B cell (primary cell): ENCODE data around the gene KCNK18. TPM values are rescaled to one million over a fixed set of nuclear protein-coding genes. Genes with fewer than 3 reads are reported as not detected.

Experiments used
- ATAC-seq: fragments of 200-7000 bp; cut with Tn5 transposase; one replicate; pipeline ENCODE4 v1.10.0; 2021; ENCODE audit warnings: low read depth, mild to moderate bottlenecking, moderate number of reproducible peaks, moderate library complexity
- CTCF ChIA-PET: fragments of 350-600 bp; sonication (Branson Sonifier 250); formaldehyde crosslinking; loops from one replicate; lab custom pipeline; 2021; ENCODE audit warnings: antibody characterized with exemption, inconsistent platforms; lab: Charles Lee
- POLR2A ChIA-PET: fragments of 350-600 bp; sonication (Branson Sonifier 250); formaldehyde crosslinking; loops from one replicate; lab custom pipeline; 2021; ENCODE audit warnings: antibody characterized with exemption; lab: Charles Lee
- DNase-seq: peaks from one replicate; pipeline ENCODE4 v3.0.0; 2013
- H2AFZ ChIP-seq: 2 replicates; pipeline ENCODE4 v1.6.1; 2012; ENCODE audit warnings: mild to moderate bottlenecking, low read depth, low read length; ENCODE audit not compliant: insufficient read depth, poor library complexity, severe bottlenecking
- H3K27ac ChIP-seq, 2 donors: 1 replicate in 1 of 2; 2 replicates in 1 of 2; pipeline ENCODE4 v1.5.1; 2012 to 2013; ENCODE audit warnings: low read length in 2 of 2, mild to moderate bottlenecking in 2 of 2, moderate library complexity in 1 of 2
- H3K27me3 ChIP-seq, 4 experiments: fragments of 200-600 bp in 1 of 4; sonication (generic) in 1 of 4; replicated peaks in 1 of 4; 1 replicate in 2 of 4; 2 replicates in 2 of 4; pipeline versions ENCODE4 v1.6.1 to v1.7.0; 2013 to 2016; ENCODE audit warnings: low read length in 3 of 4, mild to moderate bottlenecking in 2 of 4, mixed read lengths in 1 of 4, moderate library complexity in 1 of 4; ENCODE audit not compliant: insufficient read depth in 4 of 4, control insufficient read depth in 3 of 4; ENCODE audit errors: control extremely low read depth in 1 of 4
- H3K36me3 ChIP-seq, 2 experiments: replicated peaks in 1 of 2; 1 replicate in 1 of 2; 2 replicates in 1 of 2; pipeline versions ENCODE4 v1.6.1 to v1.7.1; 2013; ENCODE audit warnings: low read length in 1 of 2; ENCODE audit not compliant: insufficient read depth in 2 of 2, control insufficient read depth in 1 of 2; ENCODE audit errors: control extremely low read depth in 1 of 2, extremely low read depth in 1 of 2
- H3K4me1 ChIP-seq, 2 donors: fragments of 200-600 bp in 1 of 2; sonication (generic) in 1 of 2; 1 replicate in 1 of 2; 2 replicates in 1 of 2; pipeline versions ENCODE4 v1.5.1 to v1.6.1; 2013 to 2017; ENCODE audit warnings: low read length in 2 of 2; ENCODE audit not compliant: control insufficient read depth in 2 of 2, insufficient read depth in 2 of 2
- H3K4me2 ChIP-seq: replicated peaks from 2 replicates; pipeline ENCODE3; 2012; ENCODE audit warnings: mild to moderate bottlenecking, low read depth, low read length; ENCODE audit not compliant: poor library complexity, severe bottlenecking
- H3K4me3 ChIP-seq, 5 experiments: fragments of 200-600 bp in 1 of 5; sonication (generic) in 1 of 5; 1 replicate in 3 of 5; 2 replicates in 2 of 5; pipeline versions ENCODE4 v1.5.1 to v1.7.0; 2011 to 2016; ENCODE audit warnings: low read length in 4 of 5, mild to moderate bottlenecking in 4 of 5, low read depth in 2 of 5, control low read depth in 1 of 5, moderate library complexity in 1 of 5; ENCODE audit not compliant: insufficient read depth in 1 of 5; ENCODE audit errors: control extremely low read depth in 1 of 5, extremely low read depth in 1 of 5
- H3K79me2 ChIP-seq: fragments of 200-600 bp; sonication (generic); one replicate; pipeline ENCODE4 v1.6.0; 2016; ENCODE audit warnings: low read length; ENCODE audit not compliant: control insufficient read depth, insufficient read depth
- H3K9ac ChIP-seq: fragments of 200-600 bp; sonication (generic); 2 replicates; pipeline ENCODE4 v1.6.1; 2017; ENCODE audit warnings: mild to moderate bottlenecking, low read length, moderate library complexity
- H3K9me3 ChIP-seq, 3 donors: one replicate each; pipeline versions ENCODE4 v1.6.1 to v1.7.1; 2013; ENCODE audit warnings: low read length in 2 of 3; ENCODE audit not compliant: control insufficient read depth in 2 of 3, insufficient read depth in 1 of 3; ENCODE audit errors: control extremely low read depth in 1 of 3
- H4K20me1 ChIP-seq: 2 replicates; pipeline ENCODE4 v1.6.0; 2012; ENCODE audit warnings: mild to moderate bottlenecking, low read length; ENCODE audit not compliant: insufficient read depth, control insufficient read depth, poor library complexity, severe bottlenecking
- H3K27ac Mint-ChIP-seq: one replicate; pipeline ENCODE4 v1.8.0; 2021; ENCODE audit warnings: mixed read lengths
- H3K27me3 Mint-ChIP-seq: one replicate; pipeline ENCODE4 v1.8.0; 2021; ENCODE audit warnings: mixed read lengths
- H3K4me1 Mint-ChIP-seq: one replicate; pipeline ENCODE4 v1.8.0; 2021; ENCODE audit warnings: mixed read lengths
- H3K4me3 Mint-ChIP-seq: one replicate; pipeline ENCODE4 v1.8.0; 2021; ENCODE audit warnings: mixed read lengths
- H3K9me3 Mint-ChIP-seq: one replicate; pipeline ENCODE4 v1.8.0; 2022; ENCODE audit warnings: mixed read lengths; ENCODE audit not compliant: insufficient read depth
- CTCF ChIP-seq: fragments of 200-600 bp; IDR thresholded peaks from one replicate; pipeline ENCODE4 v1.8.0; 2022; ENCODE audit warnings: antibody characterized with exemption, mild to moderate bottlenecking
- EZH2 ChIP-seq: IDR thresholded peaks from 2 replicates; pipeline ENCODE4 v1.6.1; 2012; ENCODE audit warnings: borderline replicate concordance, low read depth, mild to moderate bottlenecking, moderate library complexity, low read length; ENCODE audit not compliant: insufficient read depth, poor library complexity, severe bottlenecking
- WGBS: methylation state at CpG from one replicate; pipeline ENCODE4 v1.1.5; 2013; ENCODE audit warnings: missing lambda C conversion rate; ENCODE audit not compliant: insufficient coverage; 5-methylcytosine and 5-hydroxymethylcytosine counted together
- intact Hi-C: fragments of 100-400 bp; cut with micrococcal nuclease; formaldehyde crosslinking; loops from one replicate; pipeline ENCODE4 v1.10.0; 2022
- polyA plus RNA-seq: library from polyadenylated mRNA; depleted of rRNA; stranded (reverse); fragments of >200 nt; gene quantifications from 2 replicates; pipeline ENCODE4 v1.2.3, GENCODE V29; 2012
- total RNA-seq, 2 donors: library from RNA; stranded (reverse); fragments of 120-200 nt in 1 of 2; gene quantifications; 1 replicate in 1 of 2; 2 replicates in 1 of 2; pipeline versions ENCODE4 v1.2.3 to v1.2.4, GENCODE V29; 2013 to 2022

Gene KCNK18
- total and polyA plus RNA-seq, 2 donors (not counting 1 experiment from before 2014, with no cell fraction given): not detected

- no peaks in the 10 kb centered on the region for H3K79me2 ChIP-seq
- Mint-ChIP-seq H3K9me3 (no peaks in the 10 kb centered on the region), H3K27me3 (peaks cover 10% of the 10 kb centered on the region), H3K4me3 (no peak overlapping the region), H3K4me1 (no peaks in the 10 kb centered on the region), H3K27ac (no peak overlapping the region)
- TF ChIP-seq CTCF (no peak), EZH2 (no peak)
- no peak overlapping the region for H3K9ac ChIP-seq
- ChIA-PET CTCF (no interaction called here), POLR2A (no interaction called here)
- no peaks in the 10 kb centered on the region for H3K4me1 ChIP-seq
- H3K36me3 ChIP-seq: no peaks in the 10 kb centered on the region
- H3K4me2 ChIP-seq: no peak overlapping the region
- H3K27me3 ChIP-seq: peaks cover 0 to 9% (median 0%) of the 10 kb centered on the region in 4 experiments
- intact Hi-C loops: no loop called here
- DNase-seq: no peak
- no peaks in the 10 kb centered on the region for H3K9me3 ChIP-seq
- no peak overlapping the region for H3K27ac ChIP-seq
- no peak overlapping the region for H2AFZ ChIP-seq
- no peaks in the 10 kb centered on the region for H4K20me1 ChIP-seq
- H3K4me3 ChIP-seq: no peak overlapping the region
- 92% methylated on average over 9 of the region's 9 CpGs for WGBS
- ATAC-seq: no peak
These were observed 56.6 kb downstream of the KCNK18 start for GRCh38 chr10:117253908-117254307.

- Mint-ChIP-seq H3K27me3 (peaks cover 11% of the 10 kb centered on the region), H3K27ac (no peak overlapping the region), H3K4me1 (no peaks in the 10 kb centered on the region), H3K4me3 (no peak overlapping the region), H3K9me3 (no peaks in the 10 kb centered on the region)
- no peak overlapping the region for H3K9ac ChIP-seq
- TF ChIP-seq EZH2 (no peak), CTCF (no peak)
- no peak overlapping the region for H2AFZ ChIP-seq
- no peaks in the 10 kb centered on the region for H3K9me3 ChIP-seq
- no peak overlapping the region for H3K27ac ChIP-seq
- no peak overlapping the region for H3K4me2 ChIP-seq
- no peak overlapping the region for H3K4me3 ChIP-seq
- ATAC-seq (no peak), DNase-seq (no peak)
- intact Hi-C loops: no loop called here
- no peaks in the 10 kb centered on the region for H4K20me1 ChIP-seq
- WGBS: 80% methylated on average over 9 of the region's 9 CpGs
- H3K36me3 ChIP-seq: no peaks in the 10 kb centered on the region
- ChIA-PET POLR2A (no interaction called here), CTCF (no interaction called here)
- H3K27me3 ChIP-seq: peaks cover 0 to 11% (median 0%) of the 10 kb centered on the region in 4 experiments
- H3K4me1 ChIP-seq: no peaks in the 10 kb centered on the region
- no peaks in the 10 kb centered on the region for H3K79me2 ChIP-seq
These were observed 57.0 kb downstream of the KCNK18 start for GRCh38 chr10:117254338-117254737.
